ENCODE measurements around the gene RRAGC. TPM values are rescaled to one million over a fixed set of nuclear protein-coding genes. Genes with fewer than 3 reads are reported as not detected.

The RRAGC gene
- total and polyA plus RNA-seq, 2 donors (not counting 3 experiments of a cell fraction or from before 2014, with no cell fraction given) = 24.1 to 40.1 TPM

DNA sequence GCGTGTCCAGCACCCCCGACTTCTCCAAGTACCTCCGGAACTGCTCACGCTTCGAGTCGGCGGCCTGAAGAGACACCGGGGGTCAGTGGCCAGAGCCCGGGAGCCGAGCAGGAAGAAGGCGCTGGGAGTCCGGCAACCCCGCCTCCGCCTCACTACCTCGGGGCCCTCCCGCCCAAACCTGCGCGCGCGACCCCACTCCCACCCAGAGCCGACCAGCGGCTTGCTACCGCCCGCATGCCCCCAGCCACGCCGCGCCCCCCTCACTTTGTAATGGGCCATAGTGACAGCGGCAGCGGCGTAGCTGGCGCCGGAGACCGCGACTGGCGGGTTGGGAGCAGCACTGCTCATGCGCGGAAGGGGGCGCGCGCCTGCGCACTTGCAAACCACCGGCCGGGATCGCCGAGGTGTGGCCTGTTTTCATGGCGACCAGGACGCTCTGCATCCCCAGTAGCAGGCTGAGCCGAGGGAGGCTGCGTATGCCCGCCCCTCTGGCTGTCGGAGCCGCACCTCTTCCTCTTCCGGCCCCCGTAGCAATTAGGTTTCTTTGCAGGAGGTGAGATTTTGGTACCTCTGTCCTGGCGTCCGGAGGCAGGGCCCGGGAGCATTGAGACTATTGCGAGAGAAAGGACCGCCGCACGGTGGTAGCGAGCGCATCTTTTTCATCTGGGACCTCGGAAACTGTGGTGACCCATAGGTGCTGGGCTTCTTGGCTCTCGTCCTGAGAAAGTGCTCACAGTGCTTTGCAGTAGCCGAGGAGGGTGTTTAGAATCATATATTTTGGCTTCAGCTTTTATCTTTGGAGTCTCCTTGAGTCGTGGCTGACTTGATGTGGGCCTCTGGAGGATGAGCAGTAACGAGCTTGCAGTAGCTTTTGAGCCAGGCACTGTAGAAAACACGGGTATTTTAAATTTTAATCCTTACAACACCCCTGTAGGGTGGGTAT, 13.7 kb upstream of the RRAGC start, which contains the start of gene MYCBP:
MYCBP (minus strand) TSS at position 322 of the 943 bp plus-strand sequence; CDS start at position 279, 43 bp downstream.
- no peaks in the 10 kb centered on the region for H3K27me3 ChIP-seq (ENCODE audit: control insufficient read depth in 2 of 2, insufficient read depth in 2 of 2, low read length in 2 of 2)
- no peaks in the 10 kb centered on the region for H3K9me1 ChIP-seq (replicated peaks; ENCODE audit: control insufficient read depth, extremely low read depth, insufficient read depth, low read length)
- H2AFZ ChIP-seq (ENCODE audit: low read depth, low read length) = peak within 1 kb of the TSS; percentile 90
- TF ChIP-seq POLR2A (IDR thresholded peaks at IDR 0.05; ENCODE audit: low read depth, low read length) (peak; percentile 89), POLR2AphosphoS5 (IDR thresholded peaks at IDR 0.05; ENCODE audit: insufficient read depth, low read depth, low read length) (peak; percentile 79)
- TF ChIP-seq, protein P1, sequence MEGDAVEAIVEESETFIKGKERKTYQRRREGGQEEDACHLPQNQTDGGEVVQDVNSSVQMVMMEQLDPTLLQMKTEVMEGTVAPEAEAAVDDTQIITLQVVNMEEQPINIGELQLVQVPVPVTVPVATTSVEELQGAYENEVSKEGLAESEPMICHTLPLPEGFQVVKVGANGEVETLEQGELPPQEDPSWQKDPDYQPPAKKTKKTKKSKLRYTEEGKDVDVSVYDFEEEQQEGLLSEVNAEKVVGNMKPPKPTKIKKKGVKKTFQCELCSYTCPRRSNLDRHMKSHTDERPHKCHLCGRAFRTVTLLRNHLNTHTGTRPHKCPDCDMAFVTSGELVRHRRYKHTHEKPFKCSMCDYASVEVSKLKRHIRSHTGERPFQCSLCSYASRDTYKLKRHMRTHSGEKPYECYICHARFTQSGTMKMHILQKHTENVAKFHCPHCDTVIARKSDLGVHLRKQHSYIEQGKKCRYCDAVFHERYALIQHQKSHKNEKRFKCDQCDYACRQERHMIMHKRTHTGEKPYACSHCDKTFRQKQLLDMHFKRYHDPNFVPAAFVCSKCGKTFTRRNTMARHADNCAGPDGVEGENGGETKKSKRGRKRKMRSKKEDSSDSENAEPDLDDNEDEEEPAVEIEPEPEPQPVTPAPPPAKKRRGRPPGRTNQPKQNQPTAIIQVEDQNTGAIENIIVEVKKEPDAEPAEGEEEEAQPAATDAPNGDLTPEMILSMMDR (IDR thresholded peaks at IDR 0.05; ENCODE audit: extremely low read depth in 1 of 2, insufficient read depth in 1 of 2, low read depth in 1 of 2, low read length in 2 of 2) = no peak
- peak within 1 kb of the TSS; percentile 74 to 86 (median 83) for H3K4me3 ChIP-seq (replicated peaks in 1 of 3; ENCODE audit: insufficient read depth in 1 of 3, low read depth in 1 of 3, low read length in 3 of 3)
- dilution Hi-C loops (cut with MboI; ENCODE audit: extremely low pct_ligation_motif_present, low sequenced_read_pairs) = no loop called here
- CTCF ChIA-PET = interaction anchor here (0.6 to 1.2 kb wide), 3 partner anchors 205 to 826 kb away, joined by 3 to 6 read pairs (median 3); partner anchors contain the start of gene POU3F1
- peaks cover 12% of the 10 kb centered on the region for H3K4me1 ChIP-seq (ENCODE audit: control insufficient read depth, extremely low read depth, insufficient read depth, low read length)
- no peaks in the 10 kb centered on the region for H4K20me1 ChIP-seq (replicated peaks; ENCODE audit: control insufficient read depth, extremely low read depth, insufficient read depth, low read length)
- peaks cover 8% of the 10 kb centered on the region for H3K79me2 ChIP-seq (ENCODE audit: control insufficient read depth, insufficient read depth, low read length)
- DNase-seq (ENCODE audit: low read depth, low spot score) = peak; percentile 98
- TSS peak; percentile 67 for BruUV-seq (replicated peaks)
- peak within 1 kb of the TSS; percentile 59 for H3K9ac ChIP-seq (replicated peaks; ENCODE audit: extremely low read depth, insufficient read depth, low read length)
- intact Hi-C loops (cut with micrococcal nuclease) = loop anchor here (1.0 kb wide), 2 partner anchors 14 to 118 kb away; partner anchors contain the start of genes AKIRIN1 and RRAGC
- POLR2A ChIA-PET = interaction anchor here (0.8 kb wide), 1 partner anchor 154 kb away, joined by 3 read pairs; no protein-coding TSS in a partner anchor
- peak within 1 kb of the TSS; percentile 88 for H3K4me2 ChIP-seq (ENCODE audit: insufficient read depth, low read length)
- no peaks in the 10 kb centered on the region for H3K9me3 ChIP-seq (replicated peaks; ENCODE audit: control insufficient read depth, insufficient read depth, low read length)
- no peaks in the 10 kb centered on the region for H3K36me3 ChIP-seq (ENCODE audit: control insufficient read depth in 2 of 2, extremely low read depth in 1 of 2, insufficient read depth in 2 of 2, low read length in 2 of 2)
- peak within 1 kb of the TSS; percentile 12 for H3K27ac ChIP-seq (ENCODE audit: insufficient read depth, low read depth, low read length)
- peak; percentile 97 for FAIRE-seq

Data from endothelial cell of umbilical vein (primary cell).